K562 (cell line): Measurements from ENCODE around the gene RHD. TPM values are rescaled to one million over a fixed set of nuclear protein-coding genes. Genes with fewer than 3 reads are reported as not detected.

ENCODE experiments used
- ATF3 ChIP-seq, 2 experiments: fragments of 450-650 bp in 1 of 2; sonication (generic) in 1 of 2; formaldehyde crosslinking in 1 of 2; IDR thresholded peaks in 1 of 2; conservative IDR thresholded peaks in 1 of 2; 2 replicates each; pipeline versions ENCODE4 v1.6.1 to v1.8.1; 2016 to 2023; ENCODE audit warnings: mild to moderate bottlenecking in 2 of 2, moderate library complexity in 2 of 2, inconsistent platforms in 1 of 2, missing genetic modification reagents in 1 of 2
- BMI1 ChIP-seq: fragments of 150-350 bp; IDR thresholded peaks from 2 replicates; pipeline ENCODE4 v1.6.1; 2014; ENCODE audit warnings: low read length
- CBX1 ChIP-seq: sonication (generic); IDR thresholded peaks from 2 replicates; pipeline ENCODE4 v1.6.1; 2016; ENCODE audit warnings: antibody characterized with exemption, low read depth, mild to moderate bottlenecking
- DIDO1 ChIP-seq: fragments of 450-650 bp; IDR thresholded peaks from 2 replicates; pipeline ENCODE4 v1.6.1; 2016; ENCODE audit warnings: low read depth, missing biosample characterization, missing genetic modification characterization
- ELF4 ChIP-seq: fragments of 450-650 bp; formaldehyde crosslinking; IDR thresholded peaks from 2 replicates; pipeline ENCODE4 v1.4.0; 2022; ENCODE audit warnings: missing genetic modification characterization
- HLTF ChIP-seq: fragments of 450-650 bp; IDR thresholded peaks from 2 replicates; pipeline ENCODE4 v1.6.1; 2016
- HNRNPUL1 ChIP-seq: fragments of 200-400 bp; formaldehyde crosslinking; IDR thresholded peaks from 2 replicates; pipeline ENCODE4 v1.6.1; 2017; ENCODE audit warnings: low read length
- IRF2 ChIP-seq: sonication (generic); formaldehyde crosslinking; IDR thresholded peaks from 2 replicates; pipeline ENCODE4 v1.8.1; 2022; ENCODE audit warnings: mild to moderate bottlenecking, missing genetic modification reagents
- LARP7 ChIP-seq: fragments of 450-650 bp; IDR thresholded peaks from 2 replicates; pipeline ENCODE4 v1.6.1; 2016
- MBD2 ChIP-seq: sonication (generic); IDR thresholded peaks from 2 replicates; pipeline ENCODE4 v1.6.1; 2016; ENCODE audit warnings: low read depth, borderline replicate concordance
- MEF2D ChIP-seq: conservative IDR thresholded peaks from 2 replicates; pipeline ENCODE4 v1.6.1; 2016; ENCODE audit warnings: low read depth, missing genetic modification characterization, missing compliant biosample characterization
- NBN ChIP-seq: fragments of 450-650 bp; IDR thresholded peaks from 2 replicates; pipeline ENCODE4 v1.6.1; 2016; ENCODE audit warnings: low read depth, mild to moderate bottlenecking
- RBM22 ChIP-seq: fragments of 200-400 bp; formaldehyde crosslinking; IDR thresholded peaks from 2 replicates; pipeline ENCODE4 v1.6.1; 2018; ENCODE audit warnings: low read length, low read depth; ENCODE audit not compliant: poor library complexity, severe bottlenecking
- RBM39 ChIP-seq: fragments of 200-400 bp; formaldehyde crosslinking; optimal IDR thresholded peaks from 2 replicates; pipeline ENCODE3; 2018; ENCODE audit warnings: low read depth, low read length
- TAF9B ChIP-seq: fragments of 450-650 bp; IDR thresholded peaks from 2 replicates; pipeline ENCODE4 v1.6.1; 2018; ENCODE audit warnings: mild to moderate bottlenecking; ENCODE audit not compliant: partially characterized antibody
- TBL1XR1 ChIP-seq, 2 experiments: IDR thresholded peaks; 2 replicates each; pipeline ENCODE4 v1.6.1; 2012; ENCODE audit warnings: improper control_type of control experiment in 2 of 2, low read length in 2 of 2, mild to moderate bottlenecking in 1 of 2
- THAP12 ChIP-seq: fragments of 250-450 bp; sonication (Bioruptor Pico); IDR thresholded peaks from 2 replicates; pipeline ENCODE4 v1.9.0; 2021; ENCODE audit warnings: mild to moderate bottlenecking, inconsistent platforms
- TSC22D4 ChIP-seq: fragments of 450-650 bp; IDR thresholded peaks from 2 replicates; pipeline ENCODE4 v1.6.1; 2016; ENCODE audit warnings: missing genetic modification characterization, missing biosample characterization, control low read depth
- ZFX ChIP-seq: sonication (generic); formaldehyde crosslinking; IDR thresholded peaks from 2 replicates; pipeline ENCODE4 v1.8.0; 2022; ENCODE audit warnings: mild to moderate bottlenecking, missing genetic modification reagents, moderate library complexity
- ZNF143 ChIP-seq: sonication (generic); formaldehyde crosslinking; IDR thresholded peaks from 2 replicates; pipeline ENCODE4 v1.9.0; 2022; ENCODE audit warnings: mild to moderate bottlenecking, missing genetic modification reagents
- ZNF253 ChIP-seq: fragments of 250-450 bp; sonication (Bioruptor Pico); conservative IDR thresholded peaks from 2 replicates; pipeline ENCODE4 v1.6.1; 2021; ENCODE audit warnings: mild to moderate bottlenecking
- polyA plus RNA-seq, 8 experiments: library from polyadenylated mRNA; depleted of rRNA in 4 of 8; stranded (reverse) in 5 of 8; unstranded in 3 of 8; fragments of >200 nt; fragmentation: Nextera tagmentation in 2 of 8; fragmentation: Illumina TruSeq in 1 of 8; extraction: Ambion mirVana in 2 of 8; extraction: Trizol in 1 of 8; gene quantifications; 2 replicates each; pipeline versions ENCODE4 v1.2.1 to v1.2.3, GENCODE V29; 2011 to 2014; ENCODE audit warnings: inconsistent platforms in 1 of 8, missing spikeins in 1 of 8
- total RNA-seq, 7 experiments: library from RNA; depleted of rRNA in 6 of 7; stranded (reverse); fragments of >200 nt in 6 of 7; fragmentation: Illumina TruSeq in 2 of 7; extraction: Trizol in 2 of 7; gene quantifications; 2 replicates each; pipeline versions ENCODE4 v1.2.1 to v1.2.3, GENCODE V29; 2011 to 2021; ENCODE audit warnings: low replicate concordance in 1 of 7
- TF ChIP-seq, protein P1 (sequence below): fragments of 250-450 bp; sonication (Bioruptor Pico); IDR thresholded peaks from 2 replicates; pipeline ENCODE4 v1.4.0; 2020; ENCODE audit warnings: mild to moderate bottlenecking
- TF ChIP-seq, protein P2 (sequence below): fragments of 250-450 bp; sonication (Bioruptor Pico); IDR thresholded peaks from 2 replicates; pipeline ENCODE4 v1.4.0; 2020

Gene RHD
- total and polyA plus RNA-seq, 9 of the 15 experiments (the other 6 are each of a cell fraction or from before 2014, with no cell fraction given): 8.8 to 32.4 (median 15.0) TPM

- 0 out of 2 replicates have a peak, but pooled peaks have one; percentile 27 for TF ChIP-seq ATF3 (IDR thresholded peaks at IDR 0.05)
- TF ChIP-seq ATF3 (CRISPR knock-in tag; conservative IDR thresholded peaks at IDR 0.05): peak; percentile 71; the same call in 1 of the 2 replicates
- TF ChIP-seq DIDO1 (tag): no peak
- TF ChIP-seq RBM39: no peak
- TF ChIP-seq ZNF253 (CRISPR knock-in tag): no peak
- TF ChIP-seq RBM22: peak; percentile 79
- TF ChIP-seq IRF2: no peak
- TF ChIP-seq, protein P1, sequence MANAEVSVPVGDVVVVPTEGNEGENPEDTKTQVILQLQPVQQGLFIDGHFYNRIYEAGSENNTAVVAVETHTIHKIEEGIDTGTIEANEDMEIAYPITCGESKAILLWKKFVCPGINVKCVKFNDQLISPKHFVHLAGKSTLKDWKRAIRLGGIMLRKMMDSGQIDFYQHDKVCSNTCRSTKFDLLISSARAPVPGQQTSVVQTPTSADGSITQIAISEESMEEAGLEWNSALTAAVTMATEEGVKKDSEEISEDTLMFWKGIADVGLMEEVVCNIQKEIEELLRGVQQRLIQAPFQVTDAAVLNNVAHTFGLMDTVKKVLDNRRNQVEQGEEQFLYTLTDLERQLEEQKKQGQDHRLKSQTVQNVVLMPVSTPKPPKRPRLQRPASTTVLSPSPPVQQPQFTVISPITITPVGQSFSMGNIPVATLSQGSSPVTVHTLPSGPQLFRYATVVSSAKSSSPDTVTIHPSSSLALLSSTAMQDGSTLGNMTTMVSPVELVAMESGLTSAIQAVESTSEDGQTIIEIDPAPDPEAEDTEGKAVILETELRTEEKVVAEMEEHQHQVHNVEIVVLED (CRISPR knock-in tag): peak; percentile 71
- TF ChIP-seq LARP7: 0 out of 2 replicates have a peak, but pooled peaks have one; percentile 53
- TF ChIP-seq, protein P2, sequence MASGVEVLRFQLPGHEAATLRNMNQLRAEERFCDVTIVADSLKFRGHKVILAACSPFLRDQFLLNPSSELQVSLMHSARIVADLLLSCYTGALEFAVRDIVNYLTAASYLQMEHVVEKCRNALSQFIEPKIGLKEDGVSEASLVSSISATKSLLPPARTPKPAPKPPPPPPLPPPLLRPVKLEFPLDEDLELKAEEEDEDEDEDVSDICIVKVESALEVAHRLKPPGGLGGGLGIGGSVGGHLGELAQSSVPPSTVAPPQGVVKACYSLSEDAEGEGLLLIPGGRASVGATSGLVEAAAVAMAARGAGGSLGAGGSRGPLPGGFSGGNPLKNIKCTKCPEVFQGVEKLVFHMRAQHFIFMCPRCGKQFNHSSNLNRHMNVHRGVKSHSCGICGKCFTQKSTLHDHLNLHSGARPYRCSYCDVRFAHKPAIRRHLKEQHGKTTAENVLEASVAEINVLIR: peak; percentile 76
- TF ChIP-seq ELF4 (CRISPR knock-in tag): peak; percentile 88
- TF ChIP-seq ZFX: peak; percentile 92
- peak; percentile 71; the same call in 1 of the 2 replicates for TF ChIP-seq THAP12 (CRISPR knock-in tag)
- TF ChIP-seq MBD2: peak; percentile 89
- no peak for TF ChIP-seq HNRNPUL1
- no peak for TF ChIP-seq MEF2D
- TF ChIP-seq BMI1: no peak
- TF ChIP-seq TAF9B: peak; percentile 94
- no peak for TF ChIP-seq TSC22D4 (tag)
- TF ChIP-seq TBL1XR1 (IDR thresholded peaks at IDR 0.05; ENCODE audit: low read length in 2 of 2): peak; percentile 16 to 59; a peak in 3 of 4 replicates
- TF ChIP-seq HLTF: peak; percentile 93
- no peak for TF ChIP-seq ZNF143 (CRISPR knock-in tag)
- TF ChIP-seq NBN: peak; percentile 85
- peak; percentile 81 for TF ChIP-seq CBX1
Observed at GRCh38 chr1:25247024-25247828, 25.1 kb upstream of the RHD start, which contains the start of gene RSRP1 (continued).
